GM12874 (cell line): ENCODE measurements around the gene SDR9C7.

Experiments
- TF ChIP-seq, protein P1 (sequence below): IDR thresholded peaks from 2 replicates; pipeline ENCODE4 v1.5.1; 2011; ENCODE audit warnings: low read depth, mild to moderate bottlenecking, control low read depth, low read length, moderate library complexity; ENCODE audit not compliant: insufficient read depth

The SDR9C7 gene

GRCh38 chr12:56933826-56934625 lies at the start of gene SDR9C7:
SDR9C7 (minus strand) TSS chr12:56934408; CDS start chr12:56934261, 147 bp downstream.
- TF ChIP-seq, protein P1, sequence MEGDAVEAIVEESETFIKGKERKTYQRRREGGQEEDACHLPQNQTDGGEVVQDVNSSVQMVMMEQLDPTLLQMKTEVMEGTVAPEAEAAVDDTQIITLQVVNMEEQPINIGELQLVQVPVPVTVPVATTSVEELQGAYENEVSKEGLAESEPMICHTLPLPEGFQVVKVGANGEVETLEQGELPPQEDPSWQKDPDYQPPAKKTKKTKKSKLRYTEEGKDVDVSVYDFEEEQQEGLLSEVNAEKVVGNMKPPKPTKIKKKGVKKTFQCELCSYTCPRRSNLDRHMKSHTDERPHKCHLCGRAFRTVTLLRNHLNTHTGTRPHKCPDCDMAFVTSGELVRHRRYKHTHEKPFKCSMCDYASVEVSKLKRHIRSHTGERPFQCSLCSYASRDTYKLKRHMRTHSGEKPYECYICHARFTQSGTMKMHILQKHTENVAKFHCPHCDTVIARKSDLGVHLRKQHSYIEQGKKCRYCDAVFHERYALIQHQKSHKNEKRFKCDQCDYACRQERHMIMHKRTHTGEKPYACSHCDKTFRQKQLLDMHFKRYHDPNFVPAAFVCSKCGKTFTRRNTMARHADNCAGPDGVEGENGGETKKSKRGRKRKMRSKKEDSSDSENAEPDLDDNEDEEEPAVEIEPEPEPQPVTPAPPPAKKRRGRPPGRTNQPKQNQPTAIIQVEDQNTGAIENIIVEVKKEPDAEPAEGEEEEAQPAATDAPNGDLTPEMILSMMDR, result no peak

GRCh38 chr12:56983386-56983785 lies 49.2 kb upstream of the SDR9C7 start:
- TF ChIP-seq, protein P1, result no peak

DNA sequence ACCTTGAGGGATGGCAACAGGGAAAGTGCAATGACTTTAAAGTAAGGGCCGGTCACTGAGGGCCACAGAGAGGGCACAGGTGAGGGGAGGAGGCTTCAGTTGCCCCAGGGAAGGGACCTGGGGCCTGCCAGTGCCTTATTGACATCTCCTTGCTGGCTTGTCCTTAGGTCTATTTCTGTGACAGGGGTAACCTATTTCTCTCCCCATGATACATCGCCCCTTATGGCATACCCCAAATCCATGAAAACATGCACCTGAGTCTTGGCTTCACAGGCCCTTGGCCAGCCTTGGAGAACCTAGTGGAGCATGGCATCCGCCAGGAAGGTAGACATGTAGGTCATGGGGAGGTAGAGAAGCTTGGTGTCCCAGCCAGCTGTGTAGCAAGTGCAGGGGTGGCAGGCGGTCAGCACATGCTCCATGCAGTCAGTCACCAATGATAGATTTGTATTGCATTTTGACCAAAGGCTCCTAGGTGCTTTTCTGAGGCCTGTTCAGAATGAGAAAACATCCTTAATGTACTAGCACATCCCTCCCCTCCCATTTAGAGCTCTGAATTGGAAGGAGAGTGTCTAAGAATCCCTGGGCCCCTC lies 46.8 kb upstream of the SDR9C7 start:
- TF ChIP-seq, protein P1, result no peak

DNA sequence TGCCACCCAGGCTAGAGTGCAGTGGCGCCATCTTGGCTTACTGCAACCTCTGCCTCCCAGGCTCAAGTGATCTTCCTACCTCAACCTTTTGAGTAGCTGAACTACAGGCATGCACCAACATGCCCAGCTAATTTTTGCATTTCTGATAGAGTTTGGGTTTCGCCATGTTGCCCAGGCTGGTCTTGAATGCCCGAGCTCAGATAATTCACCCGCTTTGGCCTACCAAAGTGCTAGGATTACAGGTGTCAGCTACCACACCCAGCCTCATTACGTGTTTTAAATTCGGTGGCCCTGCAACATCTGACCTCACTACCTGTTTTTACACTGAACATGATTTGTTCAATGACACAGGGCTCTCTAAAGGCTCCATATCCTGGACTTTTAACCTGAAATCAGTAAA lies 46.1 kb upstream of the SDR9C7 start:
- TF ChIP-seq, protein P1, result no peak

DNA sequence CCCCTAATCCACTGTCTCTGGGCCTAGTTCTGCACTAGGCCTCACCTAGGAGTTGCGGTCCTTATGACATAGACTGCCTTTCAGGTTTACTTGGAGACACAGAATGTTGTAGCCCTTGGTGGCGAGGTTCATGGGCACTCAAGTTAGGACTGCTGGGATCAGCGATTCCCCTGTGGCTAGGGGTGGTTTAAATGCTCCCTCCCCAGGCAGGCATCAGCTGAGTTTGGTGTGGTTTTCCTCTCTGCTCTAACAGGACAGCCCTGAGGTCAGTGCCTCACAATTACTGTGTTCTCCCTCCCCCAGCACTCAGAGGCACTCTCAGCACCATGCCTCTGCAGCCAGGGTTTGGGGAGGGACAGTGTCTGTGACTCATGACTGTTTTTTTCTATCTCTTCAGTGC lies 45.4 kb upstream of the SDR9C7 start:
- TF ChIP-seq, protein P1, result no peak

DNA sequence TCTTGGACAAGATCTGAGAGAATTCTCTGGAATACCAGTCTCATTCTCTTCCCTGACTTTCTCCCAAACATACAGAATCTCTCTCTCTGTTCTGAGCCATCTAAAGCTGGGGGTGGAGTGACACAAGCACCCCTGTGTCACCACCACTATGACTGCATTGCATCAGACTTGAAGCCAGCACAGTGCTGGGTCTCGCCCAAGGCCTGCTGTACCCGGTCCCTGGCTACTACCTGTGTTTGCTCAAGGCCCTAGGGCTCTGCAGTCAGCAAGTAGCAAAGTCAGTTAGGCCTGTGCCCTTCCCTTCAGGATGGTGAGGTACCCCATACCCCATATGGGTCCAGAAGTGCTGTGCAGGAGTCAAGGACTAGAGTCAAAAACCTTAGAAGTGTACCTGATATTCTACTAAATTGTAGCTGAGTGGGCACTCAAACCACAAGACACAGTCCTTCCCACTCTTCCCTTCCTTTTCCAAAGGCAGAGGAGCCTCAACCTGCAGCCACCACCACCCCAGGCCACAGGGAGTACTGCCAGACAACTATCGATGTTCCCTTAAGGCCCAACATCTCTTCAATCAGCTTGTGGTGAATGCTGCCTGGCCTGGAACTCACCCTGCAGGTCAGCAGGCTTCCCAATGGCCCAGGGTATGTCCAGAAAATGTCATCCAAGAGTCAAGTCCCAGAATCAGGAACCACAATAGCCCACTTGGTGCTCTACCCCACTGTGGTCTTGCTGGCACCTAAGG lies 44.4 kb upstream of the SDR9C7 start:
- TF ChIP-seq, protein P1, result no peak

GRCh38 chr12:56958422-56958821 lies 24.2 kb upstream of the SDR9C7 start:
- TF ChIP-seq, protein P1, result no peak
